Measurements from ENCODE around the gene CRYBB1.

DNA sequence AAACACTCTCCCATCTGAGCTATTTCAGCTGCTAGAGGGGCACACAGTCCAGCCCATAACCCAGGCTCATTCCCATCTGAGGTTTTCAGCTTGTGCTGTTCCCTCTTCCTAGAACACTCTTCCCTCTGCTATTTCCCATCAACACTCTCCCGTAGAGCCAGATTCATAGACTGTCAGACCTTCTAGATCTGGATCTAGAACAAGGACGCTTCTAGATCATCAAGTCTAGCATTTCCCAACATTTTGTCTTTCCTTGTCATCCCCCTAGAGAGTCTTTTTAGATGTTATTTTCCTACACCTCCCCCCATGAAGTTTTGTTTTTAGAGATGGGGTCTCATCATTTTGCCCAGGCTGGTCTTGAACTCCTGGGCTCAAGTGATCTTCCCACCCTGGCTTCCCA, 17.3 kb upstream of the CRYBB1 start:
- TF ChIP-seq, protein P1, sequence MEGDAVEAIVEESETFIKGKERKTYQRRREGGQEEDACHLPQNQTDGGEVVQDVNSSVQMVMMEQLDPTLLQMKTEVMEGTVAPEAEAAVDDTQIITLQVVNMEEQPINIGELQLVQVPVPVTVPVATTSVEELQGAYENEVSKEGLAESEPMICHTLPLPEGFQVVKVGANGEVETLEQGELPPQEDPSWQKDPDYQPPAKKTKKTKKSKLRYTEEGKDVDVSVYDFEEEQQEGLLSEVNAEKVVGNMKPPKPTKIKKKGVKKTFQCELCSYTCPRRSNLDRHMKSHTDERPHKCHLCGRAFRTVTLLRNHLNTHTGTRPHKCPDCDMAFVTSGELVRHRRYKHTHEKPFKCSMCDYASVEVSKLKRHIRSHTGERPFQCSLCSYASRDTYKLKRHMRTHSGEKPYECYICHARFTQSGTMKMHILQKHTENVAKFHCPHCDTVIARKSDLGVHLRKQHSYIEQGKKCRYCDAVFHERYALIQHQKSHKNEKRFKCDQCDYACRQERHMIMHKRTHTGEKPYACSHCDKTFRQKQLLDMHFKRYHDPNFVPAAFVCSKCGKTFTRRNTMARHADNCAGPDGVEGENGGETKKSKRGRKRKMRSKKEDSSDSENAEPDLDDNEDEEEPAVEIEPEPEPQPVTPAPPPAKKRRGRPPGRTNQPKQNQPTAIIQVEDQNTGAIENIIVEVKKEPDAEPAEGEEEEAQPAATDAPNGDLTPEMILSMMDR (IDR thresholded peaks at IDR 0.05) = no peak
- TF ChIP-seq POLR2A (IDR thresholded peaks at IDR 0.05) = no peak
